GM18508 (cell line): ENCODE data around the gene NAT8.
"Not testable (repeated sequence)": the region's sequence is repeated elsewhere in the genome, so short reads cannot be mapped to it uniquely, and the experiment has no call there.

Experiments
- ATAC-seq: cut with Tn5 transposase; IDR thresholded peaks from one replicate; pipeline ENCODE4 v1.9.1; 2021; ENCODE audit warnings: moderate number of reproducible peaks; ENCODE audit not compliant: insufficient read depth, unreplicated experiment

The NAT8 gene

GRCh38 chr2:73640511-73640911, 1.7 kb downstream of the NAT8 start:
- ATAC-seq, result no peak

DNA sequence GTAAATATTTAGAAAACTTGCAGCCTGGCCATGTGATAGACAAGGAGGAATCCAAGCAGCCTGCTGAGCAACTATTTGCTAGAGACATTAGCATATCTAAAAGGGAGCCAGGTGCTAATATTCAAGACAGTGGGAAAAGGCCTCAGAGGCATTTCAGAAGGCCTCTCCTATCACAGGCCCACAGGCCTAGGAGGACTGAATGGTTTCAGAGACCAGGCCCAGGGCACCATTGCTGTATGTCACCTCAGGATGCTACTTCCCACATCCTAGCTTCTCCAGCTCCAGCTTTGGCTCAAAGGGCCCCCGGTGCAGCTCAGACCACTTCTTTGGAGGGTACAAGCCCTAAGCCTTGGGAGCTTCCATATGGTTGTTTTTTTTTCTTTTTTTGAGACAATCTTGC, 3.8 kb downstream of the NAT8 start:
- ATAC-seq, result no peak

DNA sequence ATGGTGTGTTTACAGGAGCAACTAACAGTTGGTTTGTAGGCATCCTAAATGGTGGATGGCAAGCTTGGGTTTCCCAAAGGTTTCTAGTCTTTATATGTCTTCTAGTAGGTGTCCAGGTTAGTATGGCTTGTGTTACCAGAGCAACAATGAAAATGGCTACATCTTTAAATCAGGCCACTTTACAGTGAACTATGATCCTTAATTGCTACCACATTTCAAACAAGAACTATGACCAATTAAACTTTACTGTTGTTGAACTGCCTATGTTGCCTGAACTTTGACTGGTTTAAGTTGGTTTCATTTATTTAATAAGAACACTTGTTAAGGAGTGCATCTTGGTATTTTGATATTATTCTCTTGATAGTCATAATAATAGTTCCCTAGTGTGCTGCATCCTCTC, 5.2 kb downstream of the NAT8 start:
- ATAC-seq, result not testable (repeated sequence)

- ATAC-seq, result not testable (repeated sequence)
Measured at GRCh38 chr2:73630662-73631266, 11.5 kb downstream of the NAT8 start.

DNA sequence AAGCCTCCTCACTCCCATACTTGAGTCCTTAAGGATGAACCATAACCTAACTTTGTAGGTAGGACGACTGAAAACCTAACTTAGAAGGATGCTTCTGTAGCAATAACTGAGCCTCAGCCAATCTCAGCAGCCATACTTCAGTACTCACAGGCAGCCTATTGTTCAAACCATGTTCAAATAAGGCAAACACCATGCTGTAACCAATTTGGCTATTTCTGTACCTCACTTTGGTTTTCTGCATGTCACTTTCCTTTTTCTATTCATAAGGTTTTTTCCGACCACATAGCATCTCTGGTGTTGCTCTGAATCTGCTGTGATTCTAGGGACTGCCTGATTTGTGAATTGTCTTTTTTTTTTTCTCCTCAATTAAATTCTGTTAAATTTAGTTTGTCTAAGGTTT, 13.7 kb downstream of the NAT8 start:
- ATAC-seq, result not testable (repeated sequence)

DNA sequence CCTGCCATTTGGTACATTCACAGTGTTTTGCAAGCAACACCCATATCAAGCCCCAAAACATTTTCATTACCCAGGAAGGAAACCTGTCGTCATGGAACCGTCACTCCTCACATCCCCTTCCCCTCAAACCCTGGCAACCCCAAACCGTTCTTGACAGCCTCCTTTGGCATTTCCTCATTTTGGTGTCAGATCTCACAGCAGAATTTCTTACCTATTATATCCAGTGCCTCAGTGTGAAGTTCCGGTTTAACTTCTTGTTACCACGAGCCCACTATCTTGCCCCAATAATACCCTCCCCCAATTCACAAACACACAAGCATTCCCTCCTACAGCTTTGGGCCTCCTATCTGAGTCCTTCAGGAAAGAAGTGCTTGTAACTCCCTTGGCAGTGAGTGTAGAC, 16.0 kb downstream of the NAT8 start:
- not testable (repeated sequence) for ATAC-seq

GRCh38 chr2:73624625-73625024, 17.6 kb downstream of the NAT8 start:
- not testable (repeated sequence) for ATAC-seq

- ATAC-seq, result not testable (repeated sequence)
Measured at GRCh38 chr2:73624036-73624435, 18.2 kb downstream of the NAT8 start.

DNA sequence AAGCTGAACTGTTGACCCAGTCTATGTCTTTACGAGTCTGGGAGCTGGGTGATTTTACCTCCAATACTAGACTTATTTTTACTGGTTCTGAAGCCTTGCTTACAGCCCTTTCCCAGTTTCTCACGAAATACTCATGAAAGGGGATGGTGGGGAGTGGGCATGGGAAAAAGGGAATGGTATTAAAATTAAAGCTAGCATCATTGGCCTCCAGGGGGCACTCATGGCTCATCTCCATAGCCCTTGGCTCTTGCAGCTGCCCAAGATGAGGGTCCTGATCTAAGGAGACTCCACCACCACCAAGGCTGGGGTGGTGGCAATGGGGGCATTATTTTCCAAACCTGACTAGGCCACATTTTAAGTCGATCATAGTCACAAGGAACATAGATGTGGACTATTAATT, 22.3 kb downstream of the NAT8 start:
- not testable (repeated sequence) for ATAC-seq

DNA sequence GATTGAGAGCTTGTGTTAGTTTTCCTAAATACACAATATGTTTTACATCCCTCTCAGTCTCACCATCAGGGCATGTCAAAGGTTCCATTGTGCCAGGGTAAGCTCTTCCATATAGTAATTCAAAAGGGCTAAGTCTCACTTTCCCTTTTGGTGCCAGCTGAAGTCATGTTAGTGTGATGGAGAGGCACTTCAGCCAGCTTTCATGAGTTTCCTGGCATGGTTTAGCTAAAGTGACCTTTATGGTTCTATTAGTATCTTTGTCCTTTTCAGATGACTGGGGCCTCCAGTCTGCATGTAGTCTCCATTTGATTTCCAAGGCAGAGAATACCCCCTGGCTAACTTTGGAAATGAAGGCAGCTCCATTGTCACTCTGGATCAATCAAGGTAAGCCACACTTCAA, 27.2 kb downstream of the NAT8 start:
- no peak for ATAC-seq

DNA sequence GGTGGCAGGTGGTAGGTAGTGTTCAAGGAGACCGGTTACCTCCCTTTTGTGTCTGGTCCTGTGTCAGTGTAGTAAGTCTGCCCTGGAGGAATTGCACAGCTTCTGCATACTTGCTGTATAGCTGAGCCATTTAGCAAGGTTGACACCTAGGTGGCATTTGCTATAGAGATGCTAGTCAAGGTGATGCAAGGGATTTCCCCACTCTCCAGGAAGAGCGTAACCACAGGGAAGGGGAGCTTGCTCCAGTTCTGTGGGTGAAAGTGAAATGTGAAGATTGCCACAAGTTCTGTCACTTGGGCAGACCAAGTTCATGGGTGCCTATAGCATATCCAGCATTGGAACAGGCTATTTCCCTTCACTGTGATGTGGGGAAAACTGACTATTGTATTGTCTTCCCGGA, 28.1 kb downstream of the NAT8 start:
- ATAC-seq, result no peak

GRCh38 chr2:73611867-73612266, 30.4 kb downstream of the NAT8 start:
- no peak for ATAC-seq

DNA sequence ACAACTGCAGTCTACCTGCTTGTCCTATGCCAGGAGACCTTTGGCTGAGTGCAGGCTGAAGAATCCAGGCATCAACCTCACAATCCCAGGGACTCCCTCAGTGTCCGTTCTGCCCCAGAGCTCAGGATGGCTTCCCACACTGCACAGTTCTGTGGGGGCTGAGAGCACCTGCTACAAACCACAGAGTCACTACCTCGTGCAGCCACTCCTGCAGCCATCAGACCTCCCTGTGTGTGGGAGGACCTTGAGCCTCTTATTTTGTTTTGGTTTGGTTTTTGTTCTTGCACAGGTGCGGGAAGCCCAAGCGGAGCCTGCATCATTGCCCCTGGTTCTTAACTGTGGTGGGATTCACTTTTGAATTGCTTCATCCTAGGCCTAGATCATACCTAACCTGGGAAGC, 31.0 kb downstream of the NAT8 start:
- ATAC-seq, result no peak

GRCh38 chr2:73610111-73610510, 32.1 kb downstream of the NAT8 start:
- ATAC-seq, result no peak

DNA sequence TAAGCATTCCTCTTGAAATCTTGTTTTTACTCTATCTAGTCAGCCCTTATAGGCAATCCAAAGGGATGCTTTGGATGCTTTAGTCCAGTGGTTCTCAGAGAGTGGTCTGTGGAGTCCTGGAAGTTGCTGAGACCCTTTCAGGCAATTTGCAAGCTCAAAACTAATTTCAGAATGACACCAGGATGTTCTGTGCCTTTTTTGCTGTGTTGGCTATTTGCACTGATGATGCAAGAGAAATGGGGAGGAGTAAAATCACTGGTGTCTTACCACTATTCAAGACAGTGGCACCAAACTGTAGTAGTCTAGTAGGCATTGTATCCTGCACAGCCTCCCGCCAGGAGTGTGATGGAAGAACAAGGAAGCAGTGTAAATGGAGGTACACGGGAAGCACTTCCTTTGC, 37.6 kb downstream of the NAT8 start:
- not testable (repeated sequence) for ATAC-seq

GRCh38 chr2:73603099-73603588, 39.1 kb downstream of the NAT8 start:
- ATAC-seq, result peak; percentile 66

DNA sequence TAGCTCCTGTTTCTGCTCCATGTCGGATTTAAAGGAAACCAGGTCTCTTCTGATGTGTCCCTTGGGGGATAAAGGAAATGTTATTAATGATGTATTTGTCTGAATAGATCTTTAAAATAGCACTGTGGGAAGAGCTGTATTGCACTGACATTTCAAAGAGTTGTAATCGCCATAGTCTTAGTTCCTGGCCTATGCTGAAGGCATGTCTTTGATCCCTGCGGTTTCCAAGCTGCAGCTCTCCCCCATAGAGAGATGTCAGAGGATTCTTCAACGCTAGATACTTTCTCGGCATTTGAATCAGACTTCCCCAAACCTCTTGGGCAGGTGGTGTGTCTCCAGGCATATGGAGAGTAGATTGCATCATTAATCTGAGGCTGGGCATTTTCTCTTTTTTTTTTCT, 40.4 kb downstream of the NAT8 start:
- ATAC-seq, result no peak

DNA sequence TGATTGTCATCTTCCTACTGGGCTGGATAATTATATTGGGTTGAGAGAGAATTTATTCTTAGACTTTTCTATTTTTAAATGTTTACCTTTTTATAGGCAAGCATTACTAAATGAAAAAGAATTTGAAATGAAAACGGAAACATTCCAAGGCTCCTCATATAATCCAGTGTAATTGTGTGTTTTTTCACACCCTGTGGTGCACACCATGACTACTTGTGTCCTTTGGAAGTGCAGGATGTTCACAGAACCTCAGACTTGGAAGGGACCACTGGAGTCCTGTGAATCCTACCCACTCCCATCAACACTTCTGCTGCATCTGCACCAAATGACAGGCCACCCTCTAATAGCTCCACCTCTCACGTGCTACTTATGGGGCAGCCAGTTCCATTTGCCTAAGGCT, 48.0 kb downstream of the NAT8 start:
- ATAC-seq, result no peak

- no peak for ATAC-seq
Measured at GRCh38 chr2:73593680-73594079, 48.5 kb downstream of the NAT8 start.
